Fibroblast of skin of left biceps (primary cell): ENCODE data around the gene KLC3.

ENCODE experiments used
- DNase-seq, 2 experiments: peaks; one replicate each; pipeline ENCODE4 v3.0.0-alpha.2; 2013; ENCODE audit warnings: low read depth in 2 of 2

The KLC3 gene

GRCh38 chr19:45370410-45371204 lies 30.1 kb downstream of the KLC3 start, which contains the start of gene ERCC2:
Gene ERCC2, minus strand, starts transcription at chr19:45370573. Its CDS starts 33 bp downstream, at chr19:45370540.
- peak; percentile 99 for DNase-seq

GRCh38 chr19:45376045-45376724 lies 35.6 kb downstream of the KLC3 start:
- DNase-seq, result peak; percentile 99

GRCh38 chr19:45380107-45380506 lies 39.6 kb downstream of the KLC3 start:
- DNase-seq, result no peak

- no peak for DNase-seq
Measured at GRCh38 chr19:45382426-45382825, 41.9 kb downstream of the KLC3 start.

GRCh38 chr19:45385392-45386221 lies 45.1 kb downstream of the KLC3 start:
- no peak for DNase-seq

GRCh38 chr19:45391346-45391745 lies 50.8 kb downstream of the KLC3 start:
- no peak for DNase-seq

GRCh38 chr19:45391871-45392665 lies 51.5 kb downstream of the KLC3 start:
- DNase-seq, result no peak

- DNase-seq, result no peak
Measured at GRCh38 chr19:45395821-45396617, 55.5 kb downstream of the KLC3 start.

- no peak for DNase-seq
Measured at GRCh38 chr19:45400192-45400591, 59.6 kb downstream of the KLC3 start.
